C4-2B (cell line): Measurements from ENCODE around the gene ZBTB7A.

Experiments used
- H3K27ac ChIP-seq: fragments of 450-650 bp; 2 replicates; pipeline ENCODE4 v1.5.1; 2017
- CTCF ChIP-seq: fragments of 450-650 bp; conservative IDR thresholded peaks from 2 replicates; pipeline ENCODE4 v1.5.1; 2017; ENCODE audit warnings: mild to moderate bottlenecking
- ZFX ChIP-seq: fragments of 450-650 bp; IDR thresholded peaks from 2 replicates; pipeline ENCODE4 v1.6.1; 2017

Gene ZBTB7A

GRCh38 chr19:4066682-4067395 lies at the start of gene ZBTB7A:
ZBTB7A (minus strand) TSS chr19:4066899; CDS start chr19:4055232, 11,667 bp downstream.
- TF ChIP-seq CTCF (no peak), ZFX (0 out of 2 replicates have a peak, but pooled peaks have one; percentile 33)
- peak within 1 kb of the TSS; percentile 99 for H3K27ac ChIP-seq

DNA sequence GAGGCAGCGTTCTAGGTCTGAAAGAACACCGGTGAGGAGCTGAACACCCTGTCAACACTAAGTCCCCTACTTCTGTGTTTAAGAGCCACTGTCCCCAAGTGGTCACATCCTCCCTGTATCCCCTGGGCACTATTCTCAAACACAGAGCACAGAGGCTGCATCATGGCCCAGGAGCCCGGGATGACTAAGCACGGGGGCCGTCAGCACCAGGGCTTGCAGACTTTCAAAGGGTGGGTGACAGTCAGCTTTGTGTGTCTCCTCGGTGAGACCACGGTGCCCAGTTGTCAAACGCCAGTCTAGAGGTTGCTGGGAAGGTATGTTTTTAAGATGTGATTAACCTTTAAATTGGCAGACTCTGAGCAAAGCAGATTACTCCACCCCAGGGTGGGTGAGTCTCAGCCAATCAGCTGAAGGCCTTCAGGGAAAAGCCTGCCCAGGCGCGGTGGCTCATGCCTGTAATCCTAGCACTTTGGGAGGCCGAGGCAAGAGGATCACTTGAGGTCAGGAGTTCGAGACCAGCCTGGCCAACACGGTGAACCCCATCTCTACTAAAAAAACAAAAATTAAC lies 49.2 kb upstream of the ZBTB7A start:
- TF ChIP-seq CTCF (no peak), ZFX (no peak)

GRCh38 chr19:4115050-4115817 lies 48.5 kb upstream of the ZBTB7A start:
- no peak overlapping the region for H3K27ac ChIP-seq
- TF ChIP-seq CTCF (no peak), ZFX (no peak)

More for the DNA sequence above, 49.2 kb upstream of the ZBTB7A start:
- no peak overlapping the region for H3K27ac ChIP-seq

DNA sequence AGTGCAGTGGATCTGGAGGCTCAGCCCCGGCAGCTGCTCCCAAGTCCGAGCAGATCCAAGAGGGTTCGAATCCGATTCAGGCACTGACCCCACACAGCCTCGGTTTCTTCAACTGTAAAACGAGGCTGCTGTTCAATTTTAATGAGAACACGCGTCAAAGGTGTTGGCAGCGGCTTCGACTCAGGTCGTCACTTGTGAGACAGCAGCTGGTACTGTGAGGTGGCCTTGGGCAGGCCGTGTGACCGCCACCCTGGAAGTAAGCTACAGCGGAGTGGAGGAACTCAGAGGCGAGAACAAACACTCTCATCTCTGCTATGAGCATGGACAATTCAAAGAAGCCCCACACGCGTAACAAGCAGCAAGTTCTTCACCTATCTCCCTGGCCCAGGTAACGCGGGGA lies 47.5 kb upstream of the ZBTB7A start:
- TF ChIP-seq CTCF (no peak), ZFX (no peak)
- H3K27ac ChIP-seq: no peak overlapping the region

GRCh38 chr19:4113398-4114088 lies 46.8 kb upstream of the ZBTB7A start:
- no peak overlapping the region for H3K27ac ChIP-seq
- no peak for TF ChIP-seq CTCF
- TF ChIP-seq ZFX: no peak

DNA sequence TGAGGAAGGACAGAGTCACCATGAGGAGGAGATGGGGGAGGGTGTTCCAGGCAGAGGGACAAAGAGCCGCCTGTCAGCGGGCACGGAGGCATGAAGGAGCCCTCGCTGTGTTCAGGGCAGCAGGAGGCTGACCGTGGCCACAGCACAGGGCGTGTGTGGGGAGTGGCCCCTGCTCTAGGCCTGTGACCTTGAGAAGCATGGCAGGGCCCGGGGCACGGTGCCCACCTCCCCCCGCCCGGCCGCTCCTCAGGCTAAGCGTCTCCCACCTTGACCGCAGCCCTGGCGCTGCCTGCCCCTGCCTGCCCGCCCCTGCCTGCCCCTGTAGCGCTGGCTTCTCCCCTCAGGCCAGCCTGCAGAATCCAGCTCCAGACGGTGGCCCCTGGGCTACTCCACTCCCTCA lies 45.7 kb upstream of the ZBTB7A start:
- TF ChIP-seq ZFX (no peak), CTCF (no peak)
- no peak overlapping the region for H3K27ac ChIP-seq

GRCh38 chr19:4109626-4109945 lies 42.9 kb upstream of the ZBTB7A start:
- TF ChIP-seq ZFX (no peak), CTCF (no peak)
- no peak overlapping the region for H3K27ac ChIP-seq
